ENCODE results near the gene GATAD1.

DNA sequence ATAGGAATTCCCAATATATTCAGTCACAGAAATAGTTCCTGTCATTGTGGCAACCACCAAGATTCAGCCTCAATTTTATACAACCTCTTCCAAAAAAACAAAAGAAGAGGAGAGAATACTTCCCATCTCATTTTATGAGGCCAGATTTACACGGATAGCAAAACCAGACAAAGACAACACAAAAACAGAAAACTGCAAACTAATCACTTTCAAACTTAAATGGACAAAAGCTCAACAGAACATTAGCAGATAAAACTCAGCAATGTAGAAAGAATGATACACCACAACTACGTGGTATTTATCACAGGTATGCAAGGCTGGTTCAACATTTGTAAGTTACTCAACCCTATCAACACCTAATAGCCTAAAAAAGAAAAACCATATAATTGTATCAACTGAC, 59.1 kb downstream of the GATAD1 start:
- TF ChIP-seq SIN3A (IDR thresholded peaks at IDR 0.05; ENCODE audit: borderline replicate concordance, insufficient read depth, low read length), result no peak
- no peak for TF ChIP-seq POLR2AphosphoS5 (IDR thresholded peaks at IDR 0.05; ENCODE audit: low read depth, low read length)
- no peak for TF ChIP-seq TAF1 (IDR thresholded peaks at IDR 0.05; ENCODE audit: borderline replicate concordance, insufficient read depth, low read length)
